HG03064 (cell line): ENCODE data around the gene VAV3.

Experiments used
- ATAC-seq: cut with Tn5 transposase; IDR thresholded peaks from one replicate; pipeline ENCODE4 v1.9.1; 2021; ENCODE audit warnings: low read depth; ENCODE audit not compliant: unreplicated experiment

Gene VAV3

DNA sequence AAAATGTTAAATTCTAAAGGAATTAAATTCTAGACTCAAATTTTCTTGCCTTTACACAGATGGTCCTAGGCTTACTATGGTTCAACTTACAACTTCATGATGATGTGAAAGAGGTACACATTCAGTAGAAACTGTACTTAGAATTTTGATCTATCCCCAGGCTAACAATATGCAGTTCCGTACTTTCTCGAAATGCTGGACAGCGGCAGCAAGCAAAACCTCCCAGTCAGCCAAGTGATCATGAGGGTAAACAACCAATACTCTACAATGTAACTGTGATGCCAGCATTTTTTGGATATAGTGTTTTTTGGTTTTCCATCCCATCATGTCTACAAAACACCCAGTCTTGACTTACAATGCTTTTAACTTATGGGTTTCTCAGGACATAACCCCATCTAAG lies 25.7 kb downstream of the VAV3 start:
- no peak for ATAC-seq

DNA sequence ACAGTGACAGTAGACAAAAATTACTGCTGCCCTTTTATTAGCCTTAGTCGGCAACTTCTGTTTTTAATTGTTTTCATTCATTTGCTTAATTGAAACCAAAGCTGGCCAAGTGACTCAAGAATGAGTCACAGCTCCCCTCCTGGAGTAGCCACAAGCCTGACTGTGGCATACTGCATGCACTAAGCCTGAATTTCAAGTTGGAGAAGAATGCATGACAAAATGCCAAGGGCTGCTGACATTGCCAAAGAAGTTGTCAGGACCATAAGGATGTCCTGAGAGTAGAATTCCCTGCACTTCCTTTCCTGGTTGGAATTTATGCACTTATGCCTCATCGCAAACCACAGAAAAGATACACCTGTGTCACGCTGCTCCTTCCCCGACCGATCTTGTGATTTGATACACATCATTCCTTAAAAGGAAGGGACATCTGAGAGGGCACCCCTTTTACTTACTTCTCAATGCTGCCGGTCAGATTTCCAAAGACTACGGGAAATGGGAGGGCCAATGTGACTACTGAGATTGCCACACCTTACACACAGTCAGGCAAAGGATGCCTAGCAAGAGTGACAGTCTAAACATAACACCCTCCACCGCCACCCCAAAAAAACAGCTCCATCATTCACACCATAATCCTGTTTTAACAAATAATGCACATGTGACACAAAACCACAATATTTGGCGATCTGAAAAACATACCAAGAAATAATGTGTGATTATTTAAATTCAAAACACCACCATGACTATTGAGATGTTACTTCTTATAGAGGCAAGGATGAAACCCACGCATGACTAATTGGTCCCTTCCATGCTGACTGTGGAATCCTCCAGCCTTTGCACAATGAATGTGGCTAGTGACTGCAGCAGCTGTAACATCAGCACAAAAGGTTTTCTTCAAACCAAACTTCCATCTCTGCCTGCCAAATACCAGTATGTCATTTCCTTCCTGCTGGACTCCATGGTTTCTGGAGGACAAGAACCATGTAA lies 28.2 kb downstream of the VAV3 start:
- ATAC-seq = peak; percentile 39

DNA sequence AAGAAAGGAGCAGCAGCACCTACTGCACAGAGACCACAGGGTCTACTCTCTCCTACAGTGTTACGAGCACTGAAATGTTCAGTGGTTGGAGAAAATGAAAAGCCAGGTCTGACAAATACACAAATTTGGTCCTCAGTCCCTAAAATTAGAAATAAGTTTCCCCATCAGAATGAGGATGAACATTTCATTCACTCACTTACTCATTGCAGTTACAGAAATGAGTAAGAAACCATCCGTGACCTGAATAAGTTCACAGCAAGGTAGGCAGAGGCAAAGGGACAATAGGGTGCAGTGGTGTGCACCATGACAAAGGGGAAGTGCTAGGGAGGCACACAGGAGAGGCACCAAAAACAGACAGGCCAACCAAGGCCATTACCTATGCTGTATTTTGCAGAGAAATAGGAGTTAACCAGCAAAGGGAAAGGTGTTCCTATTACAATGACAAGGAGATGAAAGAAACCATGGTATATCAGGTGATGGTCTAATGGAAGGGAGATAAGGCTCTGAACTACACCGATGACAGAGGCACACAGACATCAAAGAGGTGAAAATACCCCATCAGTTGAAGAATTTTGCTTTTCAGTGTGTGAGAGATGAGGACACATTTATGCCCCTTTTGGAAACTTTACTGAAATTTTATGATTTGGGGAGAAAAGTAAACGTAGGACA lies 29.4 kb downstream of the VAV3 start:
- ATAC-seq = peak; percentile 81

DNA sequence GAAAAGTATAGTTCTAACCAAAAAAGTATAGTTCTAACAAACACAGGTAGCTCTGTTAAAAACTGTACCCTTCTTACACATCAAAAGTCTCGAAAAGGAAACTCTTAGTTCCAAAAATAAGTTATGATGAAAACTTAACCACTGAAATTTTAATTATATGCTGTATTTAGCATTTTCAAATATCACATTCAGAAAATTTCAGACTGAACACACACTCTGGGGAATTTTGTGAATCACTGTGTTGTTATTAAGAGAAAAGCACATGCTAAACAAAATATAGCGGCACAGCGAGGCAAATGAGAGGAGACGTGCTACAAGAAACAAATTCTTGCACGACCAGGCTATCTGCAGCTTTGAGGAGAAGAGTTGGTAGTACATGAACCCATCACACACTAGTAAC lies 30.4 kb downstream of the VAV3 start:
- peak; percentile 38 for ATAC-seq

DNA sequence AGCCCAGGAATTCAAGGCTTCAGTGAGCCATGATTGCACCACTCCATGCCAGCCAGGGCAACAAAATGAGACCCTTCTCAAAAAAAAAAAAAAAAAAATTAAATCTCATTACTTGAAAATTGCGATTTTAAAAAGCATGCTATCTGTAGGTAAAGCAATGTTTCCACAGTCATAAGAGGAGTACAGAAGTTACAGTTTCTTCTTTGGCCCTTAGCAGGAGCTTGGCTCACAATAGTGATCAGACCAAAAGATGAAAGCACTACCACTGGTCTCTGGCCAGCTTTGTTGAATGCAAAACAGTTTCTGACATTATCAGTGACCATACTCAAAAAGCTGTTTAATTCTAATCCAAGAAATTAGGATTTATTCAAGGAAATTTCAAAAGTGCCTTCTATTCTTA lies 31.2 kb downstream of the VAV3 start:
- no peak for ATAC-seq

DNA sequence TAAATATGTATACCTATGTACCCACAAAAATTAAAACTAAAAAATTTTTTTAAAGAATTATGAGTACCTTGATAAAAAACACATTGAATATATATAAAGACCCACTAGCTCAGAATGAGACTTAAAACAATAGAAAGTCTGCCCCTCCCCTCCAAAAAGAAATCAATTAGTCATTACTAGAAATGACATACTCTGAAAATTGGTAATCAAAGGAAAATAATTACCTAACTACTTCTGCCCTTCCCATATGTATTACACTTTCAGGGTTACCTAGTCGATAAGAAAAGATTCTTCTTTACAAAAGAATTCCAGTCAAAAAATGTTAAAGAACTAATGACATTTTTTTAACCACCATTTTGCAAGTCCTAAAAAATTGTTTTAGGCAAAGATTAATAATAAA lies 34.7 kb downstream of the VAV3 start:
- ATAC-seq = no peak

DNA sequence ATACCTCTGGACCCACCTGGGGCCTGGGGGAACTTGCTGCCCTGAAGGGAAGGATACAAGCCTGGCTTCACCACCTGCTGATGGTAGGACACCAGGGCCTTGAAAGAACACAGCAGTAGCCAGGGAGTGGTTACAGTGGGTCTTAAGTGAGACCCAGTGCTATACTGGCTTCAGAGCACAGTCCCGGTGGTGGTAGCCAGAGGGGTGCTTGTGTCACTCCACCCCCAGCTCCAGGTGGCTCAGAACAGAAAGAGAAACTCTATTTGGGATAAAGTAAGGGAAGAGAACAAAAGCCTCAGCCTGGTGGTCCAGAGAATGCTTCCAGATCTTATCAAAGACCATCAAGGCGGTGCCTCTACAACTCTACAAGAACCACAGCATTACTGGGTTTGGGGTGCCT lies 37.2 kb downstream of the VAV3 start:
- no peak for ATAC-seq

DNA sequence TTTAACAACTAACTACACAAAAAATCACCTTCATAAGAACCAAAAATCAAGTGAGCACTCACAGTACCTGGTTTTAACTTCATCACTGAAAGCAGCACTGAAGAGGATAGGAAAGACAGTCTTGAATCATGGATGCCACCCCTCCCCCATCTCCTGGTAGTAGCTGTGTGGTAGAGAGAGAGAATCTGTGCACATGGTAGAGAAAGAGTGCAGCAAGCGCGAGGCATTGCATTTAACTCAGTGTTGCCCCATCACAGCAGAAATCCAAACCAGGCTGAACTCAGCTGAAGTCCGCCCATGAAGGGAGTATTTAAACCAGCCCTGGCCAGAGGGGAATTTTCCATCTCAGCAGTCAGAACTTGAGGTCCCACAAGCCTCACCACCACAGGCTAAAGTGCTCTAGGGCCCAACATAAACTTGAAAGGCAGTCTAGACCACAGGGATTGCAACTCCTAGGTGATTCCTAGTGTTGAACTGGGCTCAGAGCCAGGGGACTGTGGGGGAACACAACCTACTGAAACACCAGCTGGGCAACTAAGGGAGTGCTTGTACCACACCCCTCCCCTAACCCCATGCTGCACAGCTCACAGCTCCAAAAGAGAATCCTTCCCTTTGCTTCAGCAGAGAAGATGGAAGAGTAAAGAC lies 38.4 kb downstream of the VAV3 start:
- no peak for ATAC-seq

DNA sequence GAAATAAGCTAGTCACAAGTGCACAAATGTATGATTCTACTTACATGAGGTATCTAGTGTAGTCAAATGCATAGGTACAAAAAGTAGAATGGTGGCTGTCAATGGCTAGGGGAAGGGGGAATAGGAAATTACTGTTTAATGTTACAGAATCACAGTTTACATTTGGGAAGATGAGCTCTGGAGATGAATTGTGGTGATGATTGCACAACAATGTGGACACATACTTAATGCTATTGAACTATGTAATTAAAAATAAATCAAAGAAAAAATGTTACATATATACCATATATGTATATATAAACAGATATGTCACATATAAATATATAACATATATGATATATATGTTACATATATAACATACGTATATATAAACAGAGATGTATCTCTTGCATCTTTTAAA lies 39.4 kb downstream of the VAV3 start:
- ATAC-seq = no peak

DNA sequence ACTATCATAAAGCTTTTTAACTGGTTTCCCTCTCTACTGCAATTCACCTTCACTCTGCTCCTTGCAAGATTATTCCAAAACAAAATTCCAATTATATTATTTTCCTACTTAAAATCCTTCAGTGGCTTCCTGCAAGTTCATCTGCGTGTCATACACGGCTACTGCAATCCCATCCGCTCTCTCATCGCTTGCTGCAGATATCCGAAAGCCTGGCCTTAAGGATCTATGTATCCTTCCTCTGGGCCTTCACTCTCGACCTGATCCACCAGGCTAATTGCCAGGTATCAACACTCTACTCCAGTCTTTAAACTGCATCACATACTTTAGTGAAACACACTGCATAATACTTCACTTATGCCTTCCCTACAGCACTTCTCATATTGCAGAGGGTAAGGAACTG lies 44.0 kb downstream of the VAV3 start:
- ATAC-seq = no peak

DNA sequence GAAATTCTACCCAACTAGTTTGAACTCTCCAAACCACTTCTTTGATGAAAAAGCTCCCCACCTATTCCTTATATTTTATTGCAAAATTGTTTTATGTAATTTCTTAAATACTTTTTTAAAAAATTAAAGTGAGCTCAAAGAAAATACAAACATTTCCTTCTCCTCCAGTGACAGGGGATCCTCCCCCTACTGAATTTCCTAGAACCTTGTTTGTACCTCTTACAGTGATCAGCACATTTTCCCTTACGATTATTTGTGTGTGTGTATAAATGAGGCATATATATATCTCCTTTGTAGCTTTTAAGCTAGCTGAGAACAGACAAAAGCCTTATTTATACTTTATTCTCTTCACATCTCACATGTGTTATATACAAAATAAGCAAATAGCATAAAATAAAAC lies 44.4 kb downstream of the VAV3 start:
- no peak for ATAC-seq

DNA sequence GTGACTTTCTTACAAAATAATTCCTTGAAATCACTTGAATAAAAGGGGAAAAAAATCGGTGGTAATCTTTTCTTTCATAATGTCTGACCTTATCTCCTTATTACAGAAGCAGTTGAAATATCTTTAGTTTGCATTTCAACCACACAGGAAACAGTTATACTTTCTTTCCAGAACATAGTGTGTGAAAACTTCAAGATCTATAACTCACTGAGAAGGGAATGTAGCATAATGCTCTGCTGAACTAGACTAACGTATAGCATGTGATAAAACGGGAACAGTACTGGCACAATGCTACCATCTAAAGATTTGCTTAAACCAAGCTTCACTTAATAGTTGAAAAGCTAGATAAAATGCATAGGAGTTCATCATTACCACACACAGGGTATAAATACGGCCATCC lies 45.0 kb downstream of the VAV3 start:
- ATAC-seq = no peak

DNA sequence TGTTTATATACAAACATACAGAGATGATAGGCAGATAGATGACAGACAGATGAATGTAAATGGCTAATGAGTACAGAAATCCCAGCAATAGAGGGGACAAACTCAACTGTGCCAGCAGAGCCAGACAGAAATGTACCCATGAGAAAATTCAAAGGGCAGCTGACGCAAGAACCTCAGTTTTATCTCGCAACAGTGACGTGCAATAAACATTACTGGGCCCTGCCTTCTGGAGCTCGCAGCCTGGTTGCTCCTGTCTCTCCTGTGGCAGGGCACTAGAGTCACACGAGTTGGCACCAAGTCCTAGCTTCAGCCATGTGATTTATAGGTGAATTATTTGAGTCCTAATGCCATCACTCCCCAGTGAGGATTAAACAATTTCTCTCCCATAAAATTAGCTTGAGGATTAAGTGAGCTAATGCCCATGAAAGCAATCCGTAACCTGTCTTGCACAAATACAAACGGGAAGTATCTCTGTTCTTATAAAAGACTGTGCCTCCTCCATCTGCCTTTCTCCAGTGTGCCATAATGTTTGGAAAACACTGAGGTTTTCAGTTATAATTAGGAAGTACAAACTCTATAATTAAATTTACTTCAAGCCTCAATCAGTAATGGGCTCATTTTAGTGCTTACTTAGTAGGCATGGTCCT lies 50.7 kb downstream of the VAV3 start:
- no peak for ATAC-seq

DNA sequence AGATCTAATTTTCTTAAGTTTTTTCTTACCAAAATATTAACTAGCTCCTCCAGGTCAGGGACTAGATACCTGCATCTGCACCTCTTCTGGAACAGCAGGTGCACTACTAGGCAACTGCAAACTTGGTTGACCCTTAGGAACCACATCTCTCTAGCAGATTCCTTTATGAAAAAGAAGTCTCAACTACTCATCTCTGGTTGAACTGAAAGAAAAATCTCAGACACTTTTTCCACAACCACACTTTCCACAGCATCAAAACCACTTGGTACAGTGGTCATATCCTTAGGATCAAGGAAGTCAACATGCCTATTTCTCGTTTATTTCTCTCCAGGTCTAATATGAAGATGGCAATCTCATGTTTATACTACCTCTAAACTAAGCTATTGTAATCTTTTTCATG lies 52.3 kb downstream of the VAV3 start:
- no peak for ATAC-seq

DNA sequence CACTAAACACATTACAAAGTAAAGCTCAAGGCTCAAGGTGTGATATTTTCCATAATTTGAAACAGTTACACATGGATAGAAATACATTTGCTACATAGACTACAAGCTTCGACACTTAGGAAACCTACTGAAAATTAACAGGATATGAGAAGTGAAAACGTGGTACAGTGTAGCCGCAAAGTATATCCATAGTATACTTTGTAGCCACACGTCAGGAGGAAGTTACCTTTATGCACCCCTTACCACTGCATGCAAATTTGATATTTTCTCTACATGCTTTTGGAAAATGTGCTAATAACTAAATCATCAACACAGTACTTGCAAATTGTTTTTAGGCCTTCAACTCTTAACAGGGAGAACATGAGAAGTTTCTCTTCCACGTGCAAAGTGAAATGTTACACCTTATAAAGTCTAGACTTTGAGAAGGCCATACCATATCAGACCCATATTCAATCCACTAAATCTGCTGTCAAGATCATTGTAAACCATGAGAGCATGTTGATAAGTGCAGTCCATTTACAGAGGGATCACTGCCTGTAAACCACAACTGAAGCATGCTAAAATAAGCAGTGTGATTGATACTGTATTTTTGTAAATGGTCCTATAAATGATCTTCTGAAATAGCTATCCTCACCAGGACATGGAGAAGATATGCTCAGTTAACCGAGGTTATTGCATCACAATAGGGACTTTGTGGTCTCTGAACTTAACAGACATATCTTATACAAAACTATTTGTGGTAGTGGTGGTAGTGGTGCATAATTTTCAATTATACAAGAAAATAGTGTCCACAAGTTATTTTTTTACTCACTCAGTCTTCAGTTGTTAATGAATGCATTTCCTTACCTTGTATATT lies 64.7 kb downstream of the VAV3 start:
- ATAC-seq = no peak

DNA sequence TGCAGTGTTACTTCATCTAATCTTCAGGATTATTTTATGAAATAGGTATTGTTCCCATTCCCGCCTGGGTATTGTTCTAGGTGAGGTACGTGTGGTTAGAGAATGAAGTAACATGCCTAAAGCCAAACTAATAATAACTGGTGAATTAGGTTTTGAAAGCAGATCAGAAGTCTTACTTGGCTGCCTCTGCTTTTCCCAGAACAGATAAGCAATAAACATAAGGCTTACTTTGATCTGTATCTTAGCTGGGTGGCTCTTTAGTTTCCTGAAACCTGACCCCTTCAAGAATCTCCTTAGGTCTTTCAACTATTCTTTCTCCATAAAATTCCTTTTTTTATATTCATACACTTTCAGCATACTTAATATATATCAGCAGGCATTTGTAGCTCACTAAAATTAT lies 65.3 kb downstream of the VAV3 start:
- no peak for ATAC-seq

DNA sequence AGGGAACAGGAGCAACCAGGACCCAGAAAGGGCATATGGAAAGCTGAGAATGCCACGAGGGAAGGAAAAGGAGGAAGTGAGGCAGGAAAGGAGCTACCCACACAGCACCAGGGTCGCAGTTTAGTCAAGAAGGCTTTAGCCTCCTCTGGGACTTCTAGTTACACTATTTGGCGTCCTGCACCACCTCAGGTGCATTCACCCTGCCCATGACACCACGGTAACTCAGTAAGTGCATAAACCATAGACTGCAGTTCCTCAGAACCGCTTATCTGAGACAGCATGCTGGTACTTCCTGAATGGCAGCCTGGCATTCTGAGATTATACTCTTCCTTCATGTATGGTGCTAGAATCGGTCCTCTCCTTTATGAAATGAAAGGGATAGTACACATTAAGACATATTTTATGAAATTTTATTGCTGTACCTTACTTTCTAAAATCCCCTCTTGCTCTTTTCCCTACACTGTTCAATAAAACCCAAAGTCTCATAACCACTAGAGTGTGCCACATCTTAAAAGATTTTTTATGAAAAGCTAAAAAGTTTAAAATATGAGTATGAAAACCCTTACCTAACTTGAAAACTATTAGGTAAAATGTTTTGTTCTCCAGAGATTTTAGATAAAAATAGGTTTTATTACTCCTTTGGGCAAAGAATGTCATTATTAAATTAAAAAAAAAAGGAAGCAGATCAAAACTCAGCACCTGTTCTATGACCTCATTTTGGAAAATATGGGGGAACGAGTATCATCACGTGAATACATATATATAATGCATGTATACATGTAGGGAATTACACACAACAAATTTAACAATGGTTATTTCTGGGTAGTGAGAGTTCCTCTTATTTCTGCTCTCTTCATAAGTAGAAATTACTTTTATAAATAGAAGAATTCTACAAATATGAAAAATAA lies 67.3 kb downstream of the VAV3 start:
- no peak for ATAC-seq

DNA sequence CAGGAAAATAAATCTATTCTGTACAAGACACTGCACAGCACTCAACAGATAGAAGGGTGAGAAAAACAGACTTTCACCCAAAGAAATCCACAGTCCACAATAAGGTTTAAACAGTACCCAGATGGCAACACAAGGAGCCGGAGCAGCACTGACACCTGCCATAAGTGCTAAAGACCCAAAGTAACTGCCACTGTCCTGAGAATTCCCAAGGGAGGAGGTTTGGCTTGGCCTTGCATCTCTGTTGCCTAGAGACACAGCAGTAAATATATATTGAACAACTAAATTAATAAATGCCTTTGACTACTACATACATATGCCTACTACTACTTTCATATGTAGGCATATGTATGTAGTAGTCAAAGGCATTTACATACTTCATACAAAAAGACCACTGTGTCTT lies 68.0 kb downstream of the VAV3 start:
- ATAC-seq = no peak

DNA sequence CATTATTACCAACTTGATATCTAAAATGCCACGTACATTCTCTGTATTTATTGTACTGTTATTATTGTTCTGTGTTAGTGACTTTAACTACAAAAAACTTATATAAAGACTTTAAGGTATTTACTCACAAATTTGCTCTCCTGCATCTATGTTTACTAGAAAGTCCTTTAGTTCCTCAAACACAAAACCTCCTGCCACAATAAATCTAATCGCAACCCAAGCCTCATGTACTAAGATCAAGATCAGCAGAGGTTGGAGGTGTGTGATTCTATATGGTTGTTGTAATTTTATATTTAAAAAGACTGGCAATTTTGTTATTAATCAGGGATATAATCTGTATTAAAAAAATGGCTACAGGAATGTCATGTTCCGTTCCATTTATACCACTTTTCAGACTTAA lies 68.6 kb downstream of the VAV3 start:
- no peak for ATAC-seq
